Fibroblast of lung (primary cell): ENCODE measurements around the gene CD101. TPM values are rescaled to one million over a fixed set of nuclear protein-coding genes. Genes with fewer than 3 reads are reported as not detected.
A peak's percentile ranks its signal among the peaks of the same experiment; 100 is the strongest.

Experiments used
- DNase-seq, 2 donors: peaks; one replicate each; pipeline versions ENCODE4 v3.0.0 to v3.0.0-alpha.2; 2010; ENCODE audit warnings: low read depth in 2 of 2
- H2AFZ ChIP-seq: 2 replicates; pipeline ENCODE4 v1.5.1; 2012; ENCODE audit warnings: low read length, control low read depth, inconsistent platforms
- H3K27ac ChIP-seq: 2 replicates; pipeline ENCODE4 v1.5.1; 2011; ENCODE audit warnings: low read length, control low read depth; ENCODE audit not compliant: insufficient read depth
- H3K27me3 ChIP-seq: 2 replicates; pipeline ENCODE4 v1.5.1; 2011; ENCODE audit warnings: mild to moderate bottlenecking, low read length; ENCODE audit not compliant: control insufficient read depth, insufficient read depth
- H3K36me3 ChIP-seq: 2 replicates; pipeline ENCODE4 v1.5.1; 2011; ENCODE audit warnings: low read length; ENCODE audit not compliant: control insufficient read depth, insufficient read depth
- H3K4me1 ChIP-seq: 2 replicates; pipeline ENCODE4 v1.5.1; 2011; ENCODE audit warnings: low read length; ENCODE audit not compliant: control insufficient read depth, insufficient read depth; ENCODE audit errors: extremely low read depth
- H3K4me2 ChIP-seq: 2 replicates; pipeline ENCODE4 v1.5.1; 2011; ENCODE audit warnings: low read length, control low read depth; ENCODE audit not compliant: insufficient read depth; ENCODE audit errors: extremely low read depth
- H3K4me3 ChIP-seq, 4 experiments: fragments of 200-600 bp in 1 of 4; sonication (generic) in 1 of 4; replicated peaks in 1 of 4; 2 replicates each; pipeline ENCODE4 v1.5.1; 2011 to 2016; ENCODE audit warnings: low read length in 4 of 4, low read depth in 3 of 4, mild to moderate bottlenecking in 3 of 4, control low read depth in 2 of 4, inconsistent platforms in 1 of 4, mixed read lengths in 1 of 4; ENCODE audit not compliant: insufficient read depth in 1 of 4; ENCODE audit errors: control extremely low read depth in 1 of 4
- H3K79me2 ChIP-seq: 2 replicates; pipeline ENCODE4 v1.5.1; 2012; ENCODE audit warnings: mild to moderate bottlenecking, low read length, inconsistent platforms; ENCODE audit not compliant: control insufficient read depth, insufficient read depth
- H3K9ac ChIP-seq: 2 replicates; pipeline ENCODE4 v1.5.1; 2011; ENCODE audit warnings: mild to moderate bottlenecking, low read length, control low read depth; ENCODE audit not compliant: insufficient read depth
- H3K9me3 ChIP-seq: 2 replicates; pipeline ENCODE4 v1.5.1; 2012; ENCODE audit warnings: low read depth, low read length; ENCODE audit not compliant: control insufficient read depth, insufficient read depth
- H4K20me1 ChIP-seq: 2 replicates; pipeline ENCODE4 v1.5.1; 2011; ENCODE audit warnings: low read length; ENCODE audit not compliant: control insufficient read depth, insufficient read depth; ENCODE audit errors: extremely low read depth
- CTCF ChIP-seq, 2 donors: IDR thresholded peaks in 1 of 2; conservative IDR thresholded peaks in 1 of 2; 1 replicate in 1 of 2; 2 replicates in 1 of 2; pipeline ENCODE4 v1.5.1; 2011 to 2012; ENCODE audit warnings: low read length in 2 of 2, control low read depth in 1 of 2, inconsistent platforms in 1 of 2, low read depth in 1 of 2, mild to moderate bottlenecking in 1 of 2
- EZH2 ChIP-seq: IDR thresholded peaks from 2 replicates; pipeline ENCODE4 v1.5.1; 2012; ENCODE audit warnings: low read length, control low read depth, mild to moderate bottlenecking; ENCODE audit errors: missing control alignments
- polyA plus RNA-seq, 2 donors: library from polyadenylated mRNA; depleted of rRNA in 1 of 2; stranded (reverse) in 1 of 2; unstranded in 1 of 2; fragments of >200 nt; gene quantifications; 2 replicates each; pipeline ENCODE4 v1.2.1, GENCODE V29; 2011 to 2012; ENCODE audit warnings: missing spikeins in 1 of 2
- total RNA-seq: library from RNA; depleted of rRNA; stranded (reverse); fragments of >200 nt; gene quantifications from 2 replicates; pipeline ENCODE4 v1.2.1, GENCODE V29; 2014

The CD101 gene
- total and polyA plus RNA-seq, 2 donors (not counting 1 experiment from before 2014, with no cell fraction given) = not detected

GRCh38 chr1:117066367-117066766 is 64.8 kb downstream of the CD101 start:
- Histone ChIP-seq H3K9ac (no peak overlapping the region), H3K79me2 (no peaks in the 10 kb centered on the region), H4K20me1 (no peaks in the 10 kb centered on the region), H3K4me3 (no peak overlapping the region), H3K4me1 (no peaks in the 10 kb centered on the region), H3K36me3 (no peaks in the 10 kb centered on the region), H2AFZ (no peak overlapping the region), H3K4me2 (no peak overlapping the region), H3K9me3 (no peaks in the 10 kb centered on the region), H3K27me3 (no peaks in the 10 kb centered on the region), H3K27ac (no peak overlapping the region)
- TF ChIP-seq EZH2 = no peak
- no peak for TF ChIP-seq CTCF (conservative IDR thresholded peaks at IDR 0.05 in 1 of 2, IDR thresholded peaks at IDR 0.05 in 1 of 2; ENCODE audit: low read depth in 1 of 2, low read length in 2 of 2)
- DNase-seq = no peak

- Histone ChIP-seq H3K4me1 (no peaks in the 10 kb centered on the region), H3K9me3 (no peaks in the 10 kb centered on the region), H3K4me2 (no peak overlapping the region), H3K9ac (no peak overlapping the region), H4K20me1 (no peaks in the 10 kb centered on the region), H3K36me3 (no peaks in the 10 kb centered on the region), H3K27ac (no peak overlapping the region), H3K79me2 (no peaks in the 10 kb centered on the region), H2AFZ (no peak overlapping the region), H3K4me3 (no peak overlapping the region), H3K27me3 (no peaks in the 10 kb centered on the region)
- TF ChIP-seq CTCF (conservative IDR thresholded peaks at IDR 0.05 in 1 of 2, IDR thresholded peaks at IDR 0.05 in 1 of 2; ENCODE audit: low read depth in 1 of 2, low read length in 2 of 2) = peak; percentile 84 to 91
- no peak for TF ChIP-seq EZH2
- DNase-seq = peak; percentile 45 to 73
Observed at GRCh38 chr1:117067533-117068370, 66.2 kb downstream of the CD101 start.

- Histone ChIP-seq H3K4me3 (no peak overlapping the region), H3K27ac (no peak overlapping the region), H3K4me2 (no peak overlapping the region), H3K9ac (no peak overlapping the region), H3K79me2 (no peaks in the 10 kb centered on the region), H2AFZ (no peak overlapping the region), H3K9me3 (no peaks in the 10 kb centered on the region), H3K4me1 (no peaks in the 10 kb centered on the region), H3K36me3 (no peaks in the 10 kb centered on the region), H4K20me1 (no peaks in the 10 kb centered on the region), H3K27me3 (no peaks in the 10 kb centered on the region)
- no peak for TF ChIP-seq EZH2
- no peak for TF ChIP-seq CTCF (conservative IDR thresholded peaks at IDR 0.05 in 1 of 2, IDR thresholded peaks at IDR 0.05 in 1 of 2; ENCODE audit: low read depth in 1 of 2, low read length in 2 of 2)
- no peak for DNase-seq
Observed at GRCh38 chr1:117068580-117068979, 67.0 kb downstream of the CD101 start.
